ENCODE results near the gene EGLN1.

The EGLN1 gene

GRCh38 chr1:231334079-231334666 lies 87.9 kb downstream of the EGLN1 start:
- TF ChIP-seq, protein P1, sequence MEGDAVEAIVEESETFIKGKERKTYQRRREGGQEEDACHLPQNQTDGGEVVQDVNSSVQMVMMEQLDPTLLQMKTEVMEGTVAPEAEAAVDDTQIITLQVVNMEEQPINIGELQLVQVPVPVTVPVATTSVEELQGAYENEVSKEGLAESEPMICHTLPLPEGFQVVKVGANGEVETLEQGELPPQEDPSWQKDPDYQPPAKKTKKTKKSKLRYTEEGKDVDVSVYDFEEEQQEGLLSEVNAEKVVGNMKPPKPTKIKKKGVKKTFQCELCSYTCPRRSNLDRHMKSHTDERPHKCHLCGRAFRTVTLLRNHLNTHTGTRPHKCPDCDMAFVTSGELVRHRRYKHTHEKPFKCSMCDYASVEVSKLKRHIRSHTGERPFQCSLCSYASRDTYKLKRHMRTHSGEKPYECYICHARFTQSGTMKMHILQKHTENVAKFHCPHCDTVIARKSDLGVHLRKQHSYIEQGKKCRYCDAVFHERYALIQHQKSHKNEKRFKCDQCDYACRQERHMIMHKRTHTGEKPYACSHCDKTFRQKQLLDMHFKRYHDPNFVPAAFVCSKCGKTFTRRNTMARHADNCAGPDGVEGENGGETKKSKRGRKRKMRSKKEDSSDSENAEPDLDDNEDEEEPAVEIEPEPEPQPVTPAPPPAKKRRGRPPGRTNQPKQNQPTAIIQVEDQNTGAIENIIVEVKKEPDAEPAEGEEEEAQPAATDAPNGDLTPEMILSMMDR (IDR thresholded peaks at IDR 0.05; ENCODE audit: low read depth, low read length), result no peak
- no peak for DNase-seq (ENCODE audit: extremely low read depth, low read depth)

DNA sequence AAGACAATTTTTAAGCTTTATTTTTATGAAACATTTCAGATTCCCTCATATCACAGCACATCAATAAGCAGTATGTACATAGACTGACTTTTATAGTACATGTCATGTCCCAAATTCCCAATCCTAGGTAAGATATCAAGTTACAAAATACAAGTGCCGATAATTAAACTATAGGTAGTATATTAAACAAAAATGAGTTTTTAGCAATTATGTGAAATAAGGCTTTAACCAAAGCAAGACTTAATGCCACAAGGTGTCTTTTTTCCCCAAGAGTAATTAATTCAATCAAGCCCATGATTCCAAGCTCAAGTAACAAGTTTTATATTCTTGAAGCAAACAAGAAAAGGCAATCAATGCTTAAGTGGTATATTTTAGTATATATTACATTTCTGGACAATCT lies 89.3 kb downstream of the EGLN1 start:
- TF ChIP-seq, protein P1 (IDR thresholded peaks at IDR 0.05; ENCODE audit: low read depth, low read length), result no peak
- DNase-seq (ENCODE audit: extremely low read depth, low read depth), result no peak

DNA sequence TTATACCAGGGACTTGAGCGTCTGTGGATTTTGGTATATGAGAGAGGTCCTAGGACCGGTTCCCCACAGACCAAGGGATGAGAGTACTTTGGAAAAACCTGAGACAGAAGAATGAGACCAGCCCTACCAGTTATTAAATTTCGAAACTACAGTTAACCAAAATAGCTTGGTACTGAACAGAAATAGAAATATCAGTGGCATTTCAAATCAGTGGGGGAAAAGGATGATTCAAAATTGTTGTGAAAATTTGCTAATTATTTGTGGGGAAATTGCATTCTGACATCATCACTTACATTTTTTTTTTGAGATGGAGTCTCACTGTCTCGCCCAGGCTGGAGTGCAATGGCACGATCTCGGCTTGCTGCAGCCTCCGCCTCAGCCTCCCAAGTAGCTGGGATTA lies 92.6 kb downstream of the EGLN1 start:
- TF ChIP-seq, protein P1 (IDR thresholded peaks at IDR 0.05; ENCODE audit: low read depth, low read length), result no peak
- no peak for DNase-seq (ENCODE audit: extremely low read depth, low read depth)

DNA sequence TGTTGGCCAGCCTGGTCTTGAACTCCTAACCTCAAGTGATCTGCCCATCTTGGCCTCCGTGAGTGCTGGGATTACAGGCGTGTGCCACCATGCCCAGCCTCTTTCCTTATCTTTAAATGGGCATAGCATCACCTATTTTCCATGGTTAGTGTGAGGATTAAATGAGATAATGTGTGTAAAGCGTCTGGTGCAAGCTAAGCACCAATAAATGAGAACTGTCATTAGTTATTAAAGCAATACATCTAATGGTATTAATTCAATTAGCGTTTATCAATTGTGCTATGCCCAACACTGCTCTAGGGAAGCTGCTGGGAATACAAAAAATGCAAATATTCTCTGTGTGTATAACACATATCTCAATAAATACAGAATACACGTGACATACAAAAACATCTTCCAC lies 94.5 kb downstream of the EGLN1 start:
- TF ChIP-seq, protein P1 (IDR thresholded peaks at IDR 0.05; ENCODE audit: low read depth, low read length), result no peak
- no peak for DNase-seq (ENCODE audit: extremely low read depth, low read depth)

- no peak for DNase-seq (ENCODE audit: extremely low read depth, low read depth)
- TF ChIP-seq, protein P1 (IDR thresholded peaks at IDR 0.05; ENCODE audit: low read depth, low read length), result no peak
Observed at GRCh38 chr1:231326248-231326647, 95.8 kb downstream of the EGLN1 start.

- no peak for DNase-seq (ENCODE audit: extremely low read depth, low read depth)
Observed at GRCh38 chr1:231324660-231325059, 97.4 kb downstream of the EGLN1 start.

DNA sequence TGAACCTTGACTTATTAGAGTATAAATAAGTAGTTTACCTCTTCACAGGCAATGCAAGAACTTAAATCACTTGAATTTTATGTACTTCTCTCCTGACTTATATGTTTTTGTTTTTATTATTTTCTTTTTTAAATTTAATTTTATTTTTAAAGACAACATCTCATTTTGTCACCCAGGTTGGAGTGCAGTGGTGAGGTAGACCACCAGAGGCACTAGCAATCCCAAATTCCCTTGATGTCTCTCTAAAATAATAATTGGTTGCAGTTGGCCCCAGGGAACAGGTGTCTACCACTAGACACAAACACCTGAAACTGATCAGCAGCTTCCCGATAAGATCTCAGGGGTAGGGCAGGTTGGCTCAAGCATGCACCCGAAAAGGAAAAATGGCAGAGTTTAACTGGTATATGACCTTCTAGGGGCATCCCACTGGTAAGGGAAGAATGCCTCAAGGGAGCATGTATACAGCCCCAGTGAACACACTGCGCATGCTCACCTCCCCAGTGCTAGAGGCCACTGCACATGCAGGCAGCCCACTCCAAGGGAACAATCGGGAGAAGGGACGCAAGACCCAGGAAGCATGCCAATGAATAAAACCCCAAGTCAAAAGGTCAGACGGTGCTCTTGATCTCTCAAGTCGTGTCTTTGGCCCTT lies 99.1 kb downstream of the EGLN1 start:
- TF ChIP-seq, protein P1 (IDR thresholded peaks at IDR 0.05; ENCODE audit: low read depth, low read length), result no peak
- no peak for DNase-seq (ENCODE audit: extremely low read depth, low read depth)

More at GRCh38 chr1:231324660-231325059, 97.4 kb downstream of the EGLN1 start:
- TF ChIP-seq, protein P1 (IDR thresholded peaks at IDR 0.05; ENCODE audit: low read depth, low read length), result no peak

Measured in AG09319 (cell line).